HepG2 (cell line): Measurements from ENCODE around the gene PWP1. TPM values are rescaled to one million over a fixed set of nuclear protein-coding genes. Genes with fewer than 3 reads are reported as not detected.

Experiments
- BCL6 ChIP-seq: IDR thresholded peaks from 2 replicates; pipeline ENCODE4 v1.6.1; 2016; ENCODE audit warnings: missing genetic modification reagents, missing compliant biosample characterization
- FOXJ3 ChIP-seq: sonication (generic); formaldehyde crosslinking; IDR thresholded peaks from 2 replicates; pipeline ENCODE4 v1.4.0; 2020; ENCODE audit warnings: missing genetic modification reagents, mild to moderate bottlenecking, borderline replicate concordance
- HNRNPL ChIP-seq: fragments of 200-400 bp; formaldehyde crosslinking; IDR thresholded peaks from 2 replicates; pipeline ENCODE4 v1.6.1; 2017; ENCODE audit warnings: mild to moderate bottlenecking, low read depth, low read length
- KDM5B ChIP-seq: sonication (generic); formaldehyde crosslinking; IDR thresholded peaks from 2 replicates; pipeline ENCODE4 v1.4.0; 2020; ENCODE audit warnings: missing genetic modification reagents, mild to moderate bottlenecking, borderline replicate concordance
- KMT2A ChIP-seq: sonication (generic); formaldehyde crosslinking; IDR thresholded peaks from 2 replicates; pipeline ENCODE4 v1.4.0; 2020; ENCODE audit warnings: missing genetic modification reagents
- MAFK ChIP-seq, 2 experiments: IDR thresholded peaks in 1 of 2; conservative IDR thresholded peaks in 1 of 2; 2 replicates each; pipeline ENCODE4 v1.6.1; 2011; ENCODE audit warnings: improper control_type of control experiment in 2 of 2, low read length in 2 of 2
- NFE2L1 ChIP-seq: sonication (generic); formaldehyde crosslinking; IDR thresholded peaks from 2 replicates; pipeline ENCODE4 v1.4.0; 2020; ENCODE audit warnings: missing genetic modification reagents, mild to moderate bottlenecking, borderline replicate concordance
- POLR2A ChIP-seq, 2 experiments: IDR thresholded peaks; 2 replicates each; pipeline ENCODE4 v1.6.1; 2011; ENCODE audit warnings: low read depth in 2 of 2, low read length in 2 of 2, mild to moderate bottlenecking in 1 of 2, moderate library complexity in 1 of 2; ENCODE audit not compliant: insufficient read depth in 1 of 2
- TAF1 ChIP-seq: sonication (generic); formaldehyde crosslinking; IDR thresholded peaks from 2 replicates; pipeline ENCODE4 v1.4.0; 2020; ENCODE audit warnings: missing genetic modification reagents
- TEAD3 ChIP-seq: optimal IDR thresholded peaks from 2 replicates; pipeline ENCODE3; 2016; ENCODE audit warnings: borderline replicate concordance
- TFAP4 ChIP-seq: sonication (generic); IDR thresholded peaks from 2 replicates; pipeline ENCODE4 v1.6.1; 2016; ENCODE audit warnings: low read depth, borderline replicate concordance
- U2AF2 ChIP-seq: fragments of 200-400 bp; formaldehyde crosslinking; IDR thresholded peaks from 2 replicates; pipeline ENCODE4 v1.6.1; 2017; ENCODE audit warnings: low read depth, mild to moderate bottlenecking, low read length
- ZFAT ChIP-seq: sonication (generic); formaldehyde crosslinking; conservative IDR thresholded peaks from 2 replicates; pipeline ENCODE4 v1.8.1; 2023; ENCODE audit warnings: missing genetic modification reagents, inconsistent platforms
- ZGPAT ChIP-seq: IDR thresholded peaks from 2 replicates; pipeline ENCODE4 v1.6.1; 2016; ENCODE audit warnings: mild to moderate bottlenecking
- ZNF12 ChIP-seq: sonication (generic); formaldehyde crosslinking; IDR thresholded peaks from 2 replicates; pipeline ENCODE4 v1.5.0; 2020; ENCODE audit warnings: missing genetic modification reagents
- ZNF543 ChIP-seq: sonication (generic); formaldehyde crosslinking; IDR thresholded peaks from 2 replicates; pipeline ENCODE4 v1.4.0; 2020; ENCODE audit warnings: mild to moderate bottlenecking, missing genetic modification reagents
- ZNF75D ChIP-seq: sonication (generic); formaldehyde crosslinking; IDR thresholded peaks from 2 replicates; pipeline ENCODE4 v1.8.1; 2023; ENCODE audit warnings: missing genetic modification reagents, mild to moderate bottlenecking, borderline replicate concordance
- ZNF891 ChIP-seq: sonication (generic); formaldehyde crosslinking; IDR thresholded peaks from 2 replicates; pipeline ENCODE4 v1.5.0; 2020; ENCODE audit warnings: mild to moderate bottlenecking, missing genetic modification reagents
- polyA plus RNA-seq, 8 experiments: library from polyadenylated mRNA; depleted of rRNA in 3 of 8; stranded (reverse) in 7 of 8; unstranded in 1 of 8; fragments of >200 nt; fragmentation: Illumina TruSeq in 4 of 8; extraction: Trizol in 4 of 8; gene quantifications; 2 replicates each; pipeline versions ENCODE4 v1.2.1 to v1.2.3, GENCODE V29; 2011 to 2016; ENCODE audit warnings: low read depth in 4 of 8, missing spikeins in 1 of 8, mixed read lengths in 1 of 8; ENCODE audit not compliant: insufficient read depth in 1 of 8
- total RNA-seq, 5 experiments: library from RNA; depleted of rRNA; stranded (reverse); fragments of >200 nt; fragmentation: Illumina TruSeq; extraction: Trizol; gene quantifications; 2 replicates each; pipeline ENCODE4 v1.2.3, GENCODE V29; 2016; ENCODE audit warnings: low read depth in 1 of 5
- TF ChIP-seq, protein P1 (sequence below): sonication (generic); formaldehyde crosslinking; IDR thresholded peaks from 2 replicates; pipeline ENCODE4 v1.4.0; 2020; ENCODE audit warnings: missing genetic modification reagents, borderline replicate concordance
- TF ChIP-seq, protein P2 (sequence below): sonication (generic); formaldehyde crosslinking; IDR thresholded peaks from 2 replicates; pipeline ENCODE4 v1.4.0; 2020; ENCODE audit warnings: mild to moderate bottlenecking, missing genetic modification reagents

PWP1 gene
- total and polyA plus RNA-seq, 2 of the 13 experiments (the other 11 are each of a cell fraction or from before 2014, with no cell fraction given) = 65.9 to 70.2 TPM

DNA sequence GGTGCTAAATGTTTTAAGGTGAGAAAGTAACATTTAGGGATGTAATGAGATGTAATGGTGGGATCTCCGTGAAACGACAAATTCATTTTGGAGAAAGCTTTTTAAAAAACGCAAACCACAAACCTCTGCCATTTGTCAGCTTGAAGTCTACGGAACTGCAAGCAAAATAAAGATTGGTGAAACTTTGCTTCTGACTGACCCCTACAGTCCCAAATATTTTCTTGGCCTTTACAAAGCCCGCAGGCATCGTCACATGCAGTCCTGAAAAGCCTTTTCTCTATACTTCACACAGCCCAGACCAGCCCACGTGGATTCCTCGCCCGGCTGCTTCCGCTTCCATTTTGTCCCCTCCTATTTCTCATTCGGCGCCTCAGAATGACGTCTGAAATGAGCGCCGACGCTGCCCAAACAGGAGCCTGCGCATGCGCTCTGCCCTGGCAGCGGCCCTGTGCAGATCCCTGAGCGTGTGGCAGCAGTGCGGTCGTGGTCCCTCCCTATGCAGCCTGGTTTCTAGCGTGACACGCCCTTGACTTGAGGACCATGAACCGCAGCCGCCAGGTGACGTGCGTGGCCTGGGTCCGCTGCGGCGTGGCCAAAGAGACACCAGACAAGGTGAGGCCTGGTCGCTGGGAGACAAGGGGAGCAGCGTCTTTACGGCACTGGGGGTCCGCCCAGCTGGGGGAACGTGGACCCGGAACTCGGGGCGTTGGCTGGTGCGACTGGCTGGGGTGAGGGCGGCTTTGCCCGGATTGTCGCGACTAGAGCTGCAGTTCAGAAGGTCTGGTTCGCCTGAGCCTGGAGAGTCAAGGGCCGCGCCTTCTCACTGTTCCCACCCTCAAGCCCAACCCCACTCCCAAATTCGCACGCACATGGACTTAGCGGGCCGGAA is at the start of gene PWP1 (continued):
- TF ChIP-seq, protein P1, sequence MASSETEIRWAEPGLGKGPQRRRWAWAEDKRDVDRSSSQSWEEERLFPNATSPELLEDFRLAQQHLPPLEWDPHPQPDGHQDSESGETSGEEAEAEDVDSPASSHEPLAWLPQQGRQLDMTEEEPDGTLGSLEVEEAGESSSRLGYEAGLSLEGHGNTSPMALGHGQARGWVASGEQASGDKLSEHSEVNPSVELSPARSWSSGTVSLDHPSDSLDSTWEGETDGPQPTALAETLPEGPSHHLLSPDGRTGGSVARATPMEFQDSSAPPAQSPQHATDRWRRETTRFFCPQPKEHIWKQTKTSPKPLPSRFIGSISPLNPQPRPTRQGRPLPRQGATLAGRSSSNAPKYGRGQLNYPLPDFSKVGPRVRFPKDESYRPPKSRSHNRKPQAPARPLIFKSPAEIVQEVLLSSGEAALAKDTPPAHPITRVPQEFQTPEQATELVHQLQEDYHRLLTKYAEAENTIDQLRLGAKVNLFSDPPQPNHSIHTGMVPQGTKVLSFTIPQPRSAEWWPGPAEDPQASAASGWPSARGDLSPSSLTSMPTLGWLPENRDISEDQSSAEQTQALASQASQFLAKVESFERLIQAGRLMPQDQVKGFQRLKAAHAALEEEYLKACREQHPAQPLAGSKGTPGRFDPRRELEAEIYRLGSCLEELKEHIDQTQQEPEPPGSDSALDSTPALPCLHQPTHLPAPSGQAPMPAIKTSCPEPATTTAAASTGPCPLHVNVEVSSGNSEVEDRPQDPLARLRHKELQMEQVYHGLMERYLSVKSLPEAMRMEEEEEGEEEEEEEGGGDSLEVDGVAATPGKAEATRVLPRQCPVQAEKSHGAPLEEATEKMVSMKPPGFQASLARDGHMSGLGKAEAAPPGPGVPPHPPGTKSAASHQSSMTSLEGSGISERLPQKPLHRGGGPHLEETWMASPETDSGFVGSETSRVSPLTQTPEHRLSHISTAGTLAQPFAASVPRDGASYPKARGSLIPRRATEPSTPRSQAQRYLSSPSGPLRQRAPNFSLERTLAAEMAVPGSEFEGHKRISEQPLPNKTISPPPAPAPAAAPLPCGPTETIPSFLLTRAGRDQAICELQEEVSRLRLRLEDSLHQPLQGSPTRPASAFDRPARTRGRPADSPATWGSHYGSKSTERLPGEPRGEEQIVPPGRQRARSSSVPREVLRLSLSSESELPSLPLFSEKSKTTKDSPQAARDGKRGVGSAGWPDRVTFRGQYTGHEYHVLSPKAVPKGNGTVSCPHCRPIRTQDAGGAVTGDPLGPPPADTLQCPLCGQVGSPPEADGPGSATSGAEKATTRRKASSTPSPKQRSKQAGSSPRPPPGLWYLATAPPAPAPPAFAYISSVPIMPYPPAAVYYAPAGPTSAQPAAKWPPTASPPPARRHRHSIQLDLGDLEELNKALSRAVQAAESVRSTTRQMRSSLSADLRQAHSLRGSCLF (CRISPR knock-in tag) = no peak; the same call in 1 of the 2 replicates
- TF ChIP-seq NFE2L1 (CRISPR knock-in tag) (peak; percentile 32; the same call in 1 of the 2 replicates), FOXJ3 (CRISPR knock-in tag) (0 out of 2 replicates have a peak, but pooled peaks have one; percentile 68), TEAD3 (peak; percentile 57), KDM5B (peak; percentile 84; the same call in 1 of the 2 replicates), U2AF2 (no peak), MAFK (conservative IDR thresholded peaks at IDR 0.05 in 1 of 2, IDR thresholded peaks at IDR 0.05 in 1 of 2; ENCODE audit: low read length in 2 of 2) (no peak; a peak in 1 of 4 replicates), KMT2A (CRISPR knock-in tag) (peak; percentile 90), ZNF75D (CRISPR knock-in tag) (no peak), ZNF543 (peak; percentile 63; the same call in 1 of the 2 replicates), POLR2A (IDR thresholded peaks at IDR 0.05; ENCODE audit: insufficient read depth in 1 of 2, low read depth in 2 of 2, low read length in 2 of 2) (peak in 1 of 2 experiments; percentile 93), HNRNPL (peak; percentile 37; the same call in 1 of the 2 replicates), TFAP4 (peak; percentile 83), ZGPAT (CRISPR knock-in tag) (peak; percentile 63), ZNF12 (CRISPR knock-in tag) (no peak; the same call in 1 of the 2 replicates), TAF1 (CRISPR knock-in tag) (peak; percentile 93), ZFAT (CRISPR knock-in tag) (0 out of 2 replicates have a peak, but pooled peaks have one; percentile 39), BCL6 (CRISPR knock-in tag) (peak; percentile 71; the same call in 1 of the 2 replicates), ZNF891 (peak; percentile 99)
- TF ChIP-seq, protein P2, sequence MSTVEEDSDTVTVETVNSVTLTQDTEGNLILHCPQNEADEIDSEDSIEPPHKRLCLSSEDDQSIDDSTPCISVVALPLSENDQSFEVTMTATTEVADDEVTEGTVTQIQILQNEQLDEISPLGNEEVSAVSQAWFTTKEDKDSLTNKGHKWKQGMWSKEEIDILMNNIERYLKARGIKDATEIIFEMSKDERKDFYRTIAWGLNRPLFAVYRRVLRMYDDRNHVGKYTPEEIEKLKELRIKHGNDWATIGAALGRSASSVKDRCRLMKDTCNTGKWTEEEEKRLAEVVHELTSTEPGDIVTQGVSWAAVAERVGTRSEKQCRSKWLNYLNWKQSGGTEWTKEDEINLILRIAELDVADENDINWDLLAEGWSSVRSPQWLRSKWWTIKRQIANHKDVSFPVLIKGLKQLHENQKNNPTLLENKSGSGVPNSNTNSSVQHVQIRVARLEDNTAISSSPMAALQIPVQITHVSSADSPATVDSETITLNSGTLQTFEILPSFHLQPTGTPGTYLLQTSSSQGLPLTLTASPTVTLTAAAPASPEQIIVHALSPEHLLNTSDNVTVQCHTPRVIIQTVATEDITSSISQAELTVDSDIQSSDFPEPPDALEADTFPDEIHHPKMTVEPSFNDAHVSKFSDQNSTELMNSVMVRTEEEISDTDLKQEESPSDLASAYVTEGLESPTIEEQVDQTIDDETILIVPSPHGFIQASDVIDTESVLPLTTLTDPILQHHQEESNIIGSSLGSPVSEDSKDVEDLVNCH (CRISPR knock-in tag) = no peak
